Measurements from ENCODE around the gene OR4C6. TPM values are rescaled to one million over a fixed set of nuclear protein-coding genes. Genes with fewer than 3 reads are reported as not detected.
A peak's percentile ranks its signal among the peaks of the same experiment; 100 is the strongest.

The OR4C6 gene
- total RNA-seq, 1 experiment from 2014 or later: not detected

DNA sequence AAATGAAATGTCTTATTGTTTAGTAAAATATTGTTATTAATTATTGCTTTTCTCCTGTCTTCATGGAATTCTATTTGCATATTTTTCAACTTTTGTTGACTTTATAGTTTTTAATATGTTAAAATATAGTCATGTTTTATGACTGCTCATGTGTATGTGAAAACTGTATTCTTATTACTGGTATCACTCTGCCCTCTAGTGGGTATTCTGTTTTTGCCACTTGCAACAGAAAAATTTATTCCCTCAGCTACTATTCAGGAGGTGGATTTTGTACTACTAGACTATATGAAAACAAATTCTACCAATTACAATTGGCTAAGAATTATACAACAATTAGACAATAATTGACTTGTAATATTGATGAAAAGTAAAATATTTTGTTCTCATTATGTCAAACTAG lies 45.0 kb downstream of the OR4C6 start:
- no TSS peak for BruUV-seq (replicated peaks)
- no peaks in the 10 kb centered on the region for H3K4me1 Mint-ChIP-seq (ENCODE audit: insufficient read depth, unreplicated experiment)
- peaks cover 26% of the 10 kb centered on the region for H3K9me3 Mint-ChIP-seq (ENCODE audit: unreplicated experiment)
- ChIA-PET CTCF (interaction anchor here (1.6 kb wide), 1 partner anchor 10 kb away, joined by 5 read pairs; no protein-coding TSS in a partner anchor), POLR2A (interaction anchor here (1.2 kb wide), 1 partner anchor 326 kb away, joined by 5 read pairs; no protein-coding TSS in a partner anchor)
- no peaks in the 10 kb centered on the region for H3K36me3 Mint-ChIP-seq (ENCODE audit: insufficient read depth, unreplicated experiment)
- intact Hi-C loops (cut with micrococcal nuclease): no loop called here
- TF ChIP-seq, protein P1, sequence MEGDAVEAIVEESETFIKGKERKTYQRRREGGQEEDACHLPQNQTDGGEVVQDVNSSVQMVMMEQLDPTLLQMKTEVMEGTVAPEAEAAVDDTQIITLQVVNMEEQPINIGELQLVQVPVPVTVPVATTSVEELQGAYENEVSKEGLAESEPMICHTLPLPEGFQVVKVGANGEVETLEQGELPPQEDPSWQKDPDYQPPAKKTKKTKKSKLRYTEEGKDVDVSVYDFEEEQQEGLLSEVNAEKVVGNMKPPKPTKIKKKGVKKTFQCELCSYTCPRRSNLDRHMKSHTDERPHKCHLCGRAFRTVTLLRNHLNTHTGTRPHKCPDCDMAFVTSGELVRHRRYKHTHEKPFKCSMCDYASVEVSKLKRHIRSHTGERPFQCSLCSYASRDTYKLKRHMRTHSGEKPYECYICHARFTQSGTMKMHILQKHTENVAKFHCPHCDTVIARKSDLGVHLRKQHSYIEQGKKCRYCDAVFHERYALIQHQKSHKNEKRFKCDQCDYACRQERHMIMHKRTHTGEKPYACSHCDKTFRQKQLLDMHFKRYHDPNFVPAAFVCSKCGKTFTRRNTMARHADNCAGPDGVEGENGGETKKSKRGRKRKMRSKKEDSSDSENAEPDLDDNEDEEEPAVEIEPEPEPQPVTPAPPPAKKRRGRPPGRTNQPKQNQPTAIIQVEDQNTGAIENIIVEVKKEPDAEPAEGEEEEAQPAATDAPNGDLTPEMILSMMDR (IDR thresholded peaks at IDR 0.05; ENCODE audit: unreplicated experiment): peak; percentile 58
- H3K27me3 Mint-ChIP-seq (ENCODE audit: insufficient read depth, unreplicated experiment): no peaks in the 10 kb centered on the region
- no peak overlapping the region for H3K27ac Mint-ChIP-seq (ENCODE audit: low read depth, unreplicated experiment)
- peak; percentile 42 for DNase-seq (ENCODE audit: unreplicated experiment)
- no peak overlapping the region for H3K4me3 Mint-ChIP-seq (ENCODE audit: unreplicated experiment)

DNA sequence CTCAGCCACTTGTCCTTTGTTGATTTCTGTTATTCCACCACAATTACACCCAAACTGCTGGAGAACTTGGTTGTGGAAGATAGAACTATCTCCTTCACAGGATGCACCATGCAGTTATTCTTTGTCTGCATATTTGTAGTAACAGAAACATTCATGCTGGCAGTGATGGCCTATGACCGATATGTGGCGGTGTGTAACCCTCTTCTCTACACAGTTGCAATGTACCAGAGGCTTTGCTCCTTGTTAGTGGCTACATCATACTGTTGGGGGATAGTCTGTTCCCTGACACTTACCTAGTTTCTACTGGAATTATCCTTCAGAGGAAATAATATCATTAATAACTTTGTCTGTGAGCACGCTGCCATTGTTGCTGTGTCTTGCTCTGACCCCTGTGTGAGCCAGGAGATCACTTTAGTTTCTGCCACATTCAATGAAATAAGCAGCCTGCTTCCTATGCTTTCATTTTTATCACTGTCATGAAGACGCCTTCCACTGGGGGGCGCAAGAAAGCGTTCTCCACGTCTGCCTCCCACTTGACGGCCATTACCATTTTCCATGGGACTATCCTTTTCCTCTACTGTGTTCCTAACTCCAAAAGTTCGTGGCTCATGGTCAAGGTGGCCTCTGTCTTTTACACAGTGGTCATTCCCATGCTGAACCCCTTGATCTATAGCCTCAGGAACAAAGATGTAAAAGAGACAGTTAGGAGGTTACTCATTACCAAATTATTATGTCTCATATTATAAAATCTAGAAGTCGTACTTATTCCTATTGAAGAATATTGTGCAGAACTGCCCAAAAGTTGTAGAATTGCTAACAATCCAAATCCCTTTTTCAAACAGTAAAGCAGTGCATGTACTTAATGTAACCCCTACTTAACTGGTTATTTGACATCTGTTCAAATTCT lies 53.2 kb downstream of the OR4C6 start:
- ChIA-PET POLR2A (no interaction called here), CTCF (no interaction called here)
- TF ChIP-seq, protein P1 (IDR thresholded peaks at IDR 0.05; ENCODE audit: unreplicated experiment): no peak
- intact Hi-C loops (cut with micrococcal nuclease): loop anchor here (5.0 kb wide), 1 partner anchor 1067 kb away; no protein-coding TSS in a partner anchor
- Mint-ChIP-seq H3K27ac (ENCODE audit: low read depth, unreplicated experiment) (no peak overlapping the region), H3K36me3 (ENCODE audit: insufficient read depth, unreplicated experiment) (no peaks in the 10 kb centered on the region), H3K9me3 (ENCODE audit: unreplicated experiment) (no peaks in the 10 kb centered on the region), H3K4me1 (ENCODE audit: insufficient read depth, unreplicated experiment) (no peaks in the 10 kb centered on the region), H3K4me3 (ENCODE audit: unreplicated experiment) (no peak overlapping the region), H3K27me3 (ENCODE audit: insufficient read depth, unreplicated experiment) (no peaks in the 10 kb centered on the region)
- no peak for DNase-seq (ENCODE audit: unreplicated experiment)
- BruUV-seq (replicated peaks): no TSS peak

Other genes with a start within 250 kb of the OR4C6 start
- not detected in 2 replicates for gene OR4C15, start 107.7 kb upstream of the OR4C6 start, total RNA-seq (2022)
- not detected in 2 replicates for gene OR4C16, start 90.1 kb upstream of the OR4C6 start, total RNA-seq (2022)
- not detected in 2 replicates for gene OR4C11, start 54.6 kb upstream of the OR4C6 start, total RNA-seq (2022)
- gene OR4P4, start 27.1 kb upstream of the OR4C6 start, total RNA-seq (2022): not detected in 2 replicates
- gene OR4S2, start 13.9 kb upstream of the OR4C6 start, total RNA-seq (2022): not detected in 2 replicates
- not detected in 2 replicates for gene OR5D13, start 111.2 kb downstream of the OR4C6 start, total RNA-seq (2022)
- gene OR5D14, start 133.4 kb downstream of the OR4C6 start, total RNA-seq (2022): not detected in 2 replicates
- gene OR5L1, start 149.2 kb downstream of the OR4C6 start, total RNA-seq (2022): not detected in 2 replicates
- gene OR5D18, start 157.4 kb downstream of the OR4C6 start, total RNA-seq (2022): not detected in 2 replicates
- not detected in 2 replicates for gene OR5L2, start 165.0 kb downstream of the OR4C6 start, total RNA-seq (2022)
- not detected in 2 replicates for gene OR5D16, start 176.6 kb downstream of the OR4C6 start, total RNA-seq (2022)
- gene TRIM51, start 221.1 kb downstream of the OR4C6 start, total RNA-seq (2022): not detected in 2 replicates

Measured in MCF 10A (cell line).